ENCODE data around the gene GPC1.

DNA sequence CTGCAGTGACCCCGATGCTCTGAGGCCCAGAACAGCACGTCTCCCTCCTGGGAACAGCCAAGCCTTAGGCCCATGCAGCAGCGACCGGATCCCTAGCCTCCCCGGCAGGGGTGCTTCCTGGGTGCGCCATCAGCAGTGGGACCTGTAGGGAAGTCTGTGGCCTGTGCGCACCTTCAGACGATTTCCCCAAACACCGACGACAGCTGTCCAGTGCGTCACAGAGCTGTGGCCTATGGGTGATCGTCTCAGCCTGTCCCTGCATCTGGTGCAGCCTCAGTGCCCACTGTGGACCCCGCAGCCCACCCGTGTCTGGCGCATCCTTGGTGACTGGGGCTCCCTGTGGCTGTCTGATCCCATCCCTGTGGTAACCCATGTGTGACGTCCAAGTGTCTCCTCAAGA, 9.0 kb downstream of the GPC1 start:
- TF ChIP-seq, protein P1, sequence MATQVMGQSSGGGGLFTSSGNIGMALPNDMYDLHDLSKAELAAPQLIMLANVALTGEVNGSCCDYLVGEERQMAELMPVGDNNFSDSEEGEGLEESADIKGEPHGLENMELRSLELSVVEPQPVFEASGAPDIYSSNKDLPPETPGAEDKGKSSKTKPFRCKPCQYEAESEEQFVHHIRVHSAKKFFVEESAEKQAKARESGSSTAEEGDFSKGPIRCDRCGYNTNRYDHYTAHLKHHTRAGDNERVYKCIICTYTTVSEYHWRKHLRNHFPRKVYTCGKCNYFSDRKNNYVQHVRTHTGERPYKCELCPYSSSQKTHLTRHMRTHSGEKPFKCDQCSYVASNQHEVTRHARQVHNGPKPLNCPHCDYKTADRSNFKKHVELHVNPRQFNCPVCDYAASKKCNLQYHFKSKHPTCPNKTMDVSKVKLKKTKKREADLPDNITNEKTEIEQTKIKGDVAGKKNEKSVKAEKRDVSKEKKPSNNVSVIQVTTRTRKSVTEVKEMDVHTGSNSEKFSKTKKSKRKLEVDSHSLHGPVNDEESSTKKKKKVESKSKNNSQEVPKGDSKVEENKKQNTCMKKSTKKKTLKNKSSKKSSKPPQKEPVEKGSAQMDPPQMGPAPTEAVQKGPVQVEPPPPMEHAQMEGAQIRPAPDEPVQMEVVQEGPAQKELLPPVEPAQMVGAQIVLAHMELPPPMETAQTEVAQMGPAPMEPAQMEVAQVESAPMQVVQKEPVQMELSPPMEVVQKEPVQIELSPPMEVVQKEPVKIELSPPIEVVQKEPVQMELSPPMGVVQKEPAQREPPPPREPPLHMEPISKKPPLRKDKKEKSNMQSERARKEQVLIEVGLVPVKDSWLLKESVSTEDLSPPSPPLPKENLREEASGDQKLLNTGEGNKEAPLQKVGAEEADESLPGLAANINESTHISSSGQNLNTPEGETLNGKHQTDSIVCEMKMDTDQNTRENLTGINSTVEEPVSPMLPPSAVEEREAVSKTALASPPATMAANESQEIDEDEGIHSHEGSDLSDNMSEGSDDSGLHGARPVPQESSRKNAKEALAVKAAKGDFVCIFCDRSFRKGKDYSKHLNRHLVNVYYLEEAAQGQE (IDR thresholded peaks at IDR 0.05; ENCODE audit: insufficient read depth in 1 of 2, low read depth in 2 of 2, low read length in 2 of 2): no peak
- TF ChIP-seq POLR2AphosphoS5 (IDR thresholded peaks at IDR 0.05; ENCODE audit: low read depth, low read length): no peak

All from PFSK-1 (cell line).